GM21360 (cell line): ENCODE data around the gene NKX2-4.
"Not testable (repeated sequence)": the region's sequence is repeated elsewhere in the genome, so short reads cannot be mapped to it uniquely, and the experiment has no call there.

ENCODE experiments used
- ATAC-seq: cut with Tn5 transposase; IDR thresholded peaks from one replicate; pipeline ENCODE4 v1.9.1; 2021; ENCODE audit warnings: mild to moderate bottlenecking, moderate library complexity; ENCODE audit not compliant: unreplicated experiment

NKX2-4 gene

DNA sequence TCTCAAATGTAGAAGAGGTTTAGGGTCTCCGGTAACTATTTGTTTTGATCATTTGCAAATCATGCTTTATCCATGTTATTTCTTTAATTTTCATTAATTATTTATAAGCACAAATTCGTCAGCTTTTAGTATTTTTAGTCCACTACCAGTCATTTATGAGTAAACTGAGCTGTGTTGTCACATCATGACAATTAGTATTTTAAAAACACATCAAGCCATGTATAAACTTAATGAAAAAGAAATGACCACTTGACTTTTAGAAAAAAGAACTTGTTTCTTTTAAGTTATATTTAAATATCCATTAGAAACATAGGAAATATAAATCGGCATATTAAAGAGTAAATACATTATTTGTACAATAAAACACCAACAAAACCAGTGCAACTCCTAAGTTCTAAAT, 2.8 kb downstream of the NKX2-4 start:
- ATAC-seq = no peak

DNA sequence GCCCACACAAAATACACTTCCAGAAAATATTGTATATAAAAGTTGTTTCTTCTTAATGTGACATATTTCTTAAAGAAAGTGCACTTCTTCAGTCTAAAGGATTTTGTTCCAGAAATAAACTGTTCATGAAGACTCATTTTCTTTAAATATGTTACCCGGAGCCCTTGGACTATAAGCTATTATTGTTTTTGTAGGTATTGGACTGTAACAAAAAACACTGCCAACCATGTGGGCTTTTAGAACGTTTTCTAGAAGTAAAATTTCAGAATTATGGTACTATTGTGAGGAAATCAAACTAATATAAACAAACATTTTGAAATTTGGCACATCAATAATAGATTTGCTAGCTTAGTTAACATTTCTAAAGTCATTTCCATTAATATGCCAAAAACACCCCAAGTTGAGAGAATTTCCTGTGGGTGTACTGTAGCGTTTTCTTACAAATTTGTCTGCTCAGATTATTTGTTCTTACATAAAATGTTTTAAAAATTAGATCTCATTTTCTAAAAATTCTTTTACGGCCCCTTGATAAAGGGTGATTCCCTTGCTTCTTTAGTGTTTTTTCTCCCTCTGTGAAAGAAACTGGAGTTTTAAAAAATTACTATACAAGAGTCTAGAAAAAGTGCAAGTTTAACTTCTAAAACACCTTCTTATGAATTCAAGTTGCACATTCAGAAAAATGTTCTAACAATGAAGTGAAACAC, 3.4 kb downstream of the NKX2-4 start:
- no peak for ATAC-seq

DNA sequence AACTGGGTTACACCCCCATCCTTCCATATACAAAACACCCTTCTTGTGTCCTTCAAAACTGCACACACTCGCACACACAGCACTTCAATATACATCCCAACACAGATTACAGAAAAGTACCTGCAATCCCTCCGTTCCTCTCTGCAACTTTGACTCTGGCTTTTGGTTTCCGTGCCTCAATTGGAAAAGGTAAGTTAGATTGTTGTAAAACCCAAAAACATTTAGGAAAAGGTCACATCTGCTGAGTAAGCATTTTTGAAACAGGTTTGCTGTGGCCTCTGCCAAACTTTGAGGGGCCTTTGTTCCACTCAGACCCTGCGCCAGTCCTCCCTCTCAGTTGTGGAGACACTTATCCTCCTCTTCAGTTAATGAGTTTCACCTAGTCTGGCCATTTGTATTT, 4.2 kb downstream of the NKX2-4 start:
- ATAC-seq = no peak

GRCh38 chr20:21391972-21392352, 5.4 kb downstream of the NKX2-4 start:
- no peak for ATAC-seq

- no peak for ATAC-seq
Observed at GRCh38 chr20:21391185-21391971, 5.9 kb downstream of the NKX2-4 start.

GRCh38 chr20:21390768-21391167, 6.6 kb downstream of the NKX2-4 start:
- no peak for ATAC-seq

GRCh38 chr20:21389368-21389767, 8.0 kb downstream of the NKX2-4 start:
- ATAC-seq = no peak

GRCh38 chr20:21388566-21388965, 8.8 kb downstream of the NKX2-4 start:
- no peak for ATAC-seq

- no peak for ATAC-seq
Observed at GRCh38 chr20:21387528-21387927, 9.8 kb downstream of the NKX2-4 start.

DNA sequence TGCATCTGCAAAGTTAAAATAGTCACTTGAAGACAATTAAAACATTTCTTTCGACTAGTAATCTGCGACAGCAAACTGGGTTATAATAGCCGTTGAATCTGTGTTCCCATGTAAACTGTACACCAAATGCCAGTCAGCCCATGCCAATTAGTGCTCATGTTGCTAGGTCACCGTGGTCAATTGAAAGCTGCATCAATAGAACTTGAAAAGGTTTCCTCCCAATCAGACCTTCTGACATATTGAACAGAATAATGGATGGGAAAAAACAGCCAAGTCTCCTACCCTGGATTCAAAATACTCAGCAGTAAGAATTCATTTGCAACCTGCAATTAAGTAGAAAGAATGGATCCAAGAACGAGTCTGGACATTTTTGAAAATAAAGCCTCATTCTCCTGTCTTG, 11.2 kb downstream of the NKX2-4 start:
- no peak for ATAC-seq

DNA sequence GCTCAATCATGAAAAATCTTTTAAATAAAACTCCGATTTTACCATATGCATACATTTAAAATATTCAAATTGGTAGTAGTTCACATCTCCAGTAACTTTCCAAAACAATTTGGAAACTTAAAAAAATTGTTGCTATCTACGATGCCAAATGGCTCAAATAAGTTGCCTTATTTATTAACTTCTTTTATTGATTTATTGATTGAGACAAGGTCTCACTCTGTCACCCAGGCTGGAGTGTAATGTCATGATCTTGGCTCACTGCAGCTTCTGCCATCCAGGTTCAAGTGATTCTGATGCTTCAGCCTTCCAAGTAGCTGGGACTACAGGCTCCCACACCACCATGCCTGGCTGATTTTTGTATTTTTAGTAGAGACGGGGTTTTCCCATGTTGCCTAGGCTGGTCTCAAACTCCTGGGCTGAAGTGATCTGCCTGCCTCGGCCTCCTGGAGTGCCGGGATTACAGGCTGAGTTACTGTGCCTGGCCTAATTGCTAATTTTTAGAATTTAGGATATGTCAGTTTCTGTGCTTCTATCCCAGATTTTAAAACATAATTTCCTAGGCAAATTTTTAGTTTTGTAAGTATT, 12.9 kb downstream of the NKX2-4 start:
- ATAC-seq = no peak

- no peak for ATAC-seq
Observed at GRCh38 chr20:21381619-21382018, 15.7 kb downstream of the NKX2-4 start.

GRCh38 chr20:21380711-21381110, 16.6 kb downstream of the NKX2-4 start:
- no peak for ATAC-seq

- ATAC-seq = no peak
Observed at GRCh38 chr20:21378259-21378658, 19.1 kb downstream of the NKX2-4 start.

GRCh38 chr20:21377701-21378100, 19.6 kb downstream of the NKX2-4 start:
- no peak for ATAC-seq

DNA sequence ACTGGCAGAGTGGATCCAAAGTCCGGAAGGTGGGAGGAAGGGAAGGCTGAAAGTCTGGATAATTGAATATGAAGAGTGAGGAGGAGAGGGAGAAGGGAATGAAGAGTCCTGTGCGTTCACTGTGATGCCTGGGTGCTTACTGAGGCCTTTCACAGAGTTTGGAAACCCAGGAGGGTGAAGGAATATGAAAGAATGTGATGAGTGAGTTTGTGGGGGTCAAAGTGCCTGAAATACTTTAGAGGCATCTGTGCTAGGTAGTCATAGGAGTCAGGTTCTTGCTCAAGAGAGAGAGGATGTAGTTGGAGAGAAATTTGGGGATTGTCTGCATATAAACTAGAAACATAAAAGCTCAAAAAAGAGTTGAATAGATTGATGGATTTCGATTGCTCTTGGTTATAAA, 20.7 kb downstream of the NKX2-4 start:
- no peak for ATAC-seq

GRCh38 chr20:21373436-21373835, 23.9 kb downstream of the NKX2-4 start:
- ATAC-seq = no peak

DNA sequence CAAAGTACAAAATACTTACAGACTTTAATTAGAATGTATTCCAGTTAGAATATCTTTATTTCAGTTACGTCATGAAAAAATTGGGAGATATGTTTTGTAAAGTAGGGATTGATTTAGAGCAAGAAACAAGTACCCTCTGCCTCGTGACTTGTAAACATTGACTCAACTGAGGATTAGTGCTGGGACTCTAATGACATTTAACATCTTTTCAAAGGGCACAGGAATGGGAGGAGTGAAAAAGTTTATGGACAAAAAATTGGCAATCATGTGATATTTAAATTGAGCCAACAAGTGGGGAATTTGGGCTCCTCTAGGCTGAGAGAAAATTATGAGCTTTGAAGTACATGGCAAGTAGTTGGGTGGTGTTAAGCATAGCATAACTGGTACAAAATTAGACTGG, 25.3 kb downstream of the NKX2-4 start:
- ATAC-seq = no peak

GRCh38 chr20:21371193-21371592, 26.1 kb downstream of the NKX2-4 start:
- ATAC-seq = no peak

- no peak for ATAC-seq
Observed at GRCh38 chr20:21368791-21369190, 28.5 kb downstream of the NKX2-4 start.

GRCh38 chr20:21366273-21366672, 31.1 kb downstream of the NKX2-4 start:
- not testable (repeated sequence) for ATAC-seq

DNA sequence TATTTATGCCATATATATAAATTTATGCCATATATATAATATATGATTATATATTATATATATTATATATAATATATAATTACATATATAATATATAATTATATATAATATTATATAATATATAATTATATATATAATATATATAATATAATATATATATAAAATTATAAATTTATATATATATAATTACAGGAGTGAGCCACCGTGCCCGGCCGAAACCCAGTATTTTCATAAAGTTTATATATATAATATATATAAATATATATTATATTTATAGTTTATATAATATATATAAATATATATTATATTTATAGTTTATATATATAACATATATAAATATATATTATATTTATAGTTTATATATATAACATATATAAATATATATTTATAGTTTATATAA, 31.6 kb downstream of the NKX2-4 start:
- no peak for ATAC-seq
